ENCODE measurements around the gene VPS26A. TPM values are rescaled to one million over a fixed set of nuclear protein-coding genes. Genes with fewer than 3 reads are reported as not detected.

VPS26A gene
- total and polyA plus RNA-seq, 2 experiments from 2014 or later = 29.0 to 41.6 TPM

- TF ChIP-seq ZNF462 (CRISPR knock-in tag; IDR thresholded peaks at IDR 0.05) (no peak), REST (IDR thresholded peaks at IDR 0.05; ENCODE audit: unreplicated experiment) (no peak), EZH2phosphoT487 (IDR thresholded peaks at IDR 0.05; ENCODE audit: unreplicated experiment) (no peak)
These were observed 57.5 kb downstream of the VPS26A start (continued) for GRCh38 chr10:69181433-69181832.

- Histone ChIP-seq H3K9me2 (ENCODE audit: insufficient read depth) (no peaks in the 10 kb centered on the region), H3K79me2 (replicated peaks; ENCODE audit: insufficient read depth) (peaks cover 68% of the 10 kb centered on the region), H3K36me3 (ENCODE audit: insufficient read depth) (peaks cover 8% of the 10 kb centered on the region; the same call in 1 of the 2 replicates), H3K27ac (ENCODE audit: low read depth) (no peak overlapping the region), H3K27me3 (ENCODE audit: insufficient read depth) (no peaks in the 10 kb centered on the region), H3K4me1 (ENCODE audit: insufficient read depth) (peaks cover 5% of the 10 kb centered on the region), H2AFZ (no peak overlapping the region), H3F3A (replicated peaks; ENCODE audit: low read depth) (no peaks in the 10 kb centered on the region), H3K4me2 (no peak overlapping the region), H4K20me1 (replicated peaks; ENCODE audit: insufficient read depth) (peaks cover 5% of the 10 kb centered on the region), H3K4me3 (no peak overlapping the region)
- Mint-ChIP-seq H3K27ac (no peak overlapping the region), H3K9me3 (no peaks in the 10 kb centered on the region; the same call in 2 of the 3 replicates), H3K4me3 (no peak overlapping the region), H3K36me3 (ENCODE audit: low read depth) (peaks cover 18% of the 10 kb centered on the region), H3K27me3 (ENCODE audit: insufficient read depth, low read depth, poor library complexity) (peaks cover 12% of the 10 kb centered on the region), H3K4me1 (peaks cover 8% of the 10 kb centered on the region)
- ATAC-seq (no peak), DNase-seq (ENCODE audit: low spot score) (no peak)
- TF ChIP-seq ZNF114 (CRISPR knock-in tag; IDR thresholded peaks at IDR 0.05) (no peak), EZH2 (IDR thresholded peaks at IDR 0.05; ENCODE audit: low read depth, unreplicated experiment) (no peak), NANOG (IDR thresholded peaks at IDR 0.05; ENCODE audit: borderline replicate concordance) (no peak), ZNF462 (CRISPR knock-in tag; IDR thresholded peaks at IDR 0.05) (no peak)
These were observed 58.0 kb downstream of the VPS26A start for GRCh38 chr10:69182005-69182404.

Measured in GM23338 (cell line).